HG03457 (cell line): ENCODE data around the gene KLF7.

Experiments
- ATAC-seq: cut with Tn5 transposase; IDR thresholded peaks from one replicate; pipeline ENCODE4 v1.9.1; 2021; ENCODE audit warnings: moderate number of reproducible peaks; ENCODE audit not compliant: unreplicated experiment

The KLF7 gene

DNA sequence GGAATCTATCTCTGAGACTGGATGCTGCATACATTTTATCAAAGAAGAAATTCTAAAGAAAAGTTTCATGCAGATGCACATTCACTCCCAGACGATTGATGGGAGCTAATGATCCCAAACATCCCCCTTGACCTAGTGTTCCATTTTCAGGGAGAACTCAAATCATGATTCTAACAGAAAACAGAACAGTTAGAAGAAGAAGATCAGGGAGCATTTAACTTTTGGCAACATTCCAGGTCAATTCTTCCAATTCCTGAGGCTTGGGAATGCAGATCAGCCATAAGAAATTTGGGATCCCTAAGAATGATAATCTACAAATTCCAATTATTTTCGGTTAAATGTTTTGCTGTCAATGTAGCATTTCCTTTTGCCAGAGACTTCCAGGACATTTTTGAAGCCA lies 129.9 kb downstream of the KLF7 start:
- ATAC-seq, result no peak

DNA sequence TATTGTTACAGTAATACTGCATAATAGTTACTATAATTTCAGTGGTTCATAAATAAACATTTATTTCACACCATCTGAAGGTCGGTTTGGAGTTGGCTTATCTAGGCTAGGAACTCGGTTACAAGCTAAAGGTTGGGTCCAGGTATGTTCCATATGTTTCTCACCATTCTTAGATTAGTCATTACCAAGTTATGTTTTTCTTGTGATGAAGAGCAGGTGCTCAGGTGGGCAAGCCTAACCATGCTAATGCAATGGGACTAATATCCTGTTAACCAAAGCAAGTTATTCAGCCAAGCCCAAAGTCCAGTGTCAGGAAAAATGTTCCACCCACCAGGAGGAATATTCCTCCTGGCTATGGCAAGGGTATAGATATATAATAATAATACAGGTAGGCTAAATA lies 133.3 kb downstream of the KLF7 start:
- ATAC-seq, result no peak
